GM18870 (cell line): ENCODE results near the gene XYLT2.
A peak's percentile ranks its signal among the peaks of the same experiment; 100 is the strongest.
"Not testable (repeated sequence)": the region's sequence is repeated elsewhere in the genome, so short reads cannot be mapped to it uniquely, and the experiment has no call there.

Experiments
- ATAC-seq: cut with Tn5 transposase; IDR thresholded peaks from one replicate; pipeline ENCODE4 v1.9.1; 2021; ENCODE audit warnings: moderate library complexity; ENCODE audit not compliant: unreplicated experiment

XYLT2 gene

GRCh38 chr17:50388728-50389127 lies 42.8 kb downstream of the XYLT2 start:
- ATAC-seq, result no peak

- no peak for ATAC-seq
These were observed 43.6 kb downstream of the XYLT2 start for GRCh38 chr17:50389534-50389933.

- no peak for ATAC-seq
These were observed 46.7 kb downstream of the XYLT2 start for GRCh38 chr17:50392621-50393020.

GRCh38 chr17:50393700-50394099 lies 47.8 kb downstream of the XYLT2 start:
- ATAC-seq, result no peak

GRCh38 chr17:50394711-50395110 lies 48.8 kb downstream of the XYLT2 start:
- no peak for ATAC-seq

GRCh38 chr17:50396261-50397110 lies 50.6 kb downstream of the XYLT2 start:
- ATAC-seq, result no peak

GRCh38 chr17:50397111-50397918 lies 51.4 kb downstream of the XYLT2 start, which contains the start of gene LRRC59:
TSS of gene LRRC59 (minus strand) at chr17:50397523. CDS start at chr17:50397317, 206 bp downstream.
- peak; percentile 73 for ATAC-seq

- ATAC-seq, result no peak
These were observed 52.0 kb downstream of the XYLT2 start for GRCh38 chr17:50397919-50398285.

GRCh38 chr17:50398672-50399071 lies 52.7 kb downstream of the XYLT2 start:
- ATAC-seq, result not testable (repeated sequence)

GRCh38 chr17:50399591-50399990 lies 53.7 kb downstream of the XYLT2 start:
- ATAC-seq, result not testable (repeated sequence)

GRCh38 chr17:50405351-50405750 lies 59.4 kb downstream of the XYLT2 start:
- not testable (repeated sequence) for ATAC-seq

GRCh38 chr17:50406578-50406977 lies 60.7 kb downstream of the XYLT2 start:
- ATAC-seq, result no peak

- ATAC-seq, result no peak
These were observed 62.0 kb downstream of the XYLT2 start for GRCh38 chr17:50407921-50408320.
